HG03025 (cell line): ENCODE measurements around the gene NOS3.
"Not testable (repeated sequence)": the region's sequence is repeated elsewhere in the genome, so short reads cannot be mapped to it uniquely, and the experiment has no call there.

ENCODE experiments used
- ATAC-seq: cut with Tn5 transposase; IDR thresholded peaks from one replicate; pipeline ENCODE4 v1.9.1; 2021; ENCODE audit warnings: mild to moderate bottlenecking, moderate library complexity; ENCODE audit not compliant: unreplicated experiment, low FRiP score

NOS3 gene

DNA sequence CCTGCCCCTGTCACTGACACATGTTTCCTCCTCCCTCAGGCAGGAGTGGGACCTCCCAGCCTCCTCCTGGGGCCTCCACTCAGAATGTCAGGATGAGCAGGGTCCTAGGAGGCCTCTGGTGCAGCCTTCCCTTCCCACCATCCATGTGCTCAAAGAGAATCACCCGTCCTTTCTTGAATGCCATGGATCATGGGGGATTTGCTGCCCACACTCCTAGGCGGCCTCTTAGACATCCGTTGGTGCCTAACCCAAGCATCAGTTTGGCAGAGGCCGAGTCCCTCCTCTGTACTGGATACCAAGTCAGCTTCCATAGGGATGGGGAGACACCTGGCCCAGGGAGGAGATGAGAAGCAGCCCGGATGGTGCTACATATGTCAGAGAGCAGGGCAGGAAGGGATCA, 7.0 kb downstream of the NOS3 start:
- no peak for ATAC-seq

DNA sequence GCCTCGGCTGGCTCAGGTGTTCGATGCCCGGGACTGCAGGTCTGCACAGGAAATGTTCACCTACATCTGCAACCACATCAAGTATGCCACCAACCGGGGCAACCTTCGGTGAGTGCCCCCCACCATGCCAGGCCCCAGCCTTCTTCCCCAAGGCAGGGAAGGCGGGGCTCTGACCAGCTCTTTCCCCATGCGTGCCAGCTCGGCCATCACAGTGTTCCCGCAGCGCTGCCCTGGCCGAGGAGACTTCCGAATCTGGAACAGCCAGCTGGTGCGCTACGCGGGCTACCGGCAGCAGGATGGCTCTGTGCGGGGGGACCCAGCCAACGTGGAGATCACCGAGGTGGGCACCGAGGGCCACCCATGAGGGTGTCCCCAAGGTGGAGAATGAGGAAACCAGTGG, 7.5 kb downstream of the NOS3 start:
- ATAC-seq: no peak

DNA sequence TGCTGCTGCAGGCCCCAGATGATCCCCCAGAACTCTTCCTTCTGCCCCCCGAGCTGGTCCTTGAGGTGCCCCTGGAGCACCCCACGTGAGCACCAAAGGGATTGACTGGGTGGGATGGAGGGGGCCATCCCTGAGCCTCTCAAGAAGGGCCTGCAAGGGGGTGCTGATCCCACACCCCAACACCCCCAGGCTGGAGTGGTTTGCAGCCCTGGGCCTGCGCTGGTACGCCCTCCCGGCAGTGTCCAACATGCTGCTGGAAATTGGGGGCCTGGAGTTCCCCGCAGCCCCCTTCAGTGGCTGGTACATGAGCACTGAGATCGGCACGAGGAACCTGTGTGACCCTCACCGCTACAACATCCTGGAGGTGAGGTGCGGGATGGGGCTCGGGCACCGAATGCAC, 8.2 kb downstream of the NOS3 start:
- ATAC-seq: no peak

DNA sequence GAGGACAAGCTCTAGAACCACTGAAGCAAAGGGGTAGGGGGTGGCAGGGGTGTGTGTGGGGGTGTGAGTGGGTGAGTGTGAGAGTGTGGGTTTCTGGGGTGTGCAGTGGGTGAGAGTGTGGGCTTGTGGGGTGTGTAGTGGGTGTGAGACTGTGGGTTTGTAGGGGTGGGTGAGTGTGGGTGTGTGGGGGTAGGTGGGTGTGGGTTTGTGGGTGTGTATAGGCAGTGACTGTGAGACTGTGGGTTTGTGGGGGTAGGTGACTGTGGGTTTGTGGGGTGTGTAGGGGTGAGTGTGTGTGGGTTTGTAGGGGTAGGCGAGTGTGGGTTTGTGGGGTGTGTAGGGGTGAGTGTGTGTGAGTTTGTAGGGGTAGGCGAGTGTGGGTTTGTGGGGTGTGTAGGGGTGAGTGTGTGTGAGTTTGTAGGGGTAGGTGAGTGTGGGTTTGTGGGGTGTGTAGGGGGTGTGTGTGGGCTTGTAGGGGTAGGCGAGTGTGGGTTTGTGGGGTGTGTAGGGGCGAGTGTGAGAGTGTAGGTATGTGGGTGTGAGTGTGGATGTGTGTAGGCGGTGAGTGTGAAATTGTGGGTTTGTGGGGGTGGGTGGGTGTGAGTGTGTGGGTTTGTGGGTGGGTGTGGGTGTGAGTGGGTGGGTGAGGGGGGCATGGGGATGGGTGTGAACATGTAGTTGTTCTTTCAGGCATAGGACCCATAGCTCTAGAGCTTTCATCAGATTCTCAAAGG, 8.8 kb downstream of the NOS3 start:
- ATAC-seq: no peak

DNA sequence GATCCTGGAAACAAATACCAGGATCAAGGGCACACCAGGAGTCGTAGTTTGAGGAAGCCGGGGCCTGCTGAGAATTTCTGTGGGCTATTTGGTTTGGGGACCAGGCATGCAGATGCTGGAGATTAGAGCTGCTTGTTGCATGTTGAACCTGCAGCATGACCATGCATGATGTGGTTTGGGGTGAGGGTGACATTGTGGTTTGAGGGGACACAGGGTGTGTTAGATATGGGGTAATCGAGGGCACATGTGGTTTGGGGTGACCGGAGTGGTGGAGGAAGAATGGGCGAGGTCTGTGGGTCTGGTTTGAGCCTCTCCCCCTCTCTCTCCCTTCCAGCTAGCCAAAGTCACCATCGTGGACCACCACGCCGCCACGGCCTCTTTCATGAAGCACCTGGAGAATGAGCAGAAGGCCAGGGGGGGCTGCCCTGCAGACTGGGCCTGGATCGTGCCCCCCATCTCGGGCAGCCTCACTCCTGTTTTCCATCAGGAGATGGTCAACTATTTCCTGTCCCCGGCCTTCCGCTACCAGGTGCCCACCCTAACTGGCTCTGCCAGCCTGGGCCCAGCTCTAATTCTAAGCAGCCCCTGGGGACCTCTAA, 10.2 kb downstream of the NOS3 start:
- no peak for ATAC-seq

DNA sequence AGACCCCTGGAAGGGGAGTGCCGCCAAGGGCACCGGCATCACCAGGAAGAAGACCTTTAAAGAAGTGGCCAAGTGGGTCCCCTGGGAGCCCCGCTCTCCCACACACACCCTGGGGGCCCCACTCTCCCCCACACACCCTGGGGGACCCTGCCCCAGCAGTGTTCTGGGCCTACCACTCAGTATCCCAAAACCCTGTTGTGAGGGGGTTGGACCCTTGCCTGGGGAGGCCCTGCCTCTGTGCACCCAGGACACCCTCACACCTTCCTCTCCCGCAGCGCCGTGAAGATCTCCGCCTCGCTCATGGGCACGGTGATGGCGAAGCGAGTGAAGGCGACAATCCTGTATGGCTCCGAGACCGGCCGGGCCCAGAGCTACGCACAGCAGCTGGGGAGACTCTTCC, 10.7 kb downstream of the NOS3 start:
- no peak for ATAC-seq

DNA sequence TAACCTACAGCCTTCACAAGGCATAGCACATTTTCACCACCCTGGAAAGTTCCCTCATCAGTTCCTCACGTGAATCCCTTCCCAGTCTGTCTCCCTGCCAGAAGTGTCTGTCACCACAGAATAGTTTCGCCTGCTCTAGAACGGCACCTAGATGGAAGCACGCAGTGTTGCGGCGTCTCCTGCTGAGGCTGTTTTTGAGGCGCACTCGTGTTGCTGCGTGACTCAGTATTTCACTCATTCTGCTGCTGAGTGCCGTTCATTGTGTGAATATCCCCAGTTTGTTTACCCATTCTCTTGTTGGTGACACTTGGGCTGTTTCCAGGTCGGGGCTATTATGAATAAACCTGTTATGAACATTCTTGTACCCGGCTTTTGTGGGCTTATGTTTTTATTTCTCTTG, 12.8 kb downstream of the NOS3 start:
- ATAC-seq: no peak

DNA sequence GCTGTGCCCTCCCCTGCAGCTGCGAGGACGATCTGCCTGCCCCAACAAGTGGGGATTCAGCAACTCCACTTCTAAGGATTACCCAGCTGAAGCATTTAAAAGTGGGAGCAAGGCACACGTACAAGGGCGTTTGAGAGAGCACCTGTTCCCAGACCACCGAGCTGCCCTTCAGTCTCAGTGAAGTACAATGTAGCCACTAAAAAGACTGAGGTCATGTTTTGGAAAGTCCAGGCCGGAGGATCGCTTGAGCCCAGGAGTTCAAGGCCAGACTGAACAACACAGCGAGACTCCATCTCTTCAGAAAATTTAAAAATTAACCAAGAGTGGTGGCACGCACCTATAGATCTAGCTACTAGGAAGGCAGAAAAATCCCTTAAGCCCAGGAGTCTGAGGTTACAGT, 14.7 kb downstream of the NOS3 start:
- ATAC-seq: no peak

DNA sequence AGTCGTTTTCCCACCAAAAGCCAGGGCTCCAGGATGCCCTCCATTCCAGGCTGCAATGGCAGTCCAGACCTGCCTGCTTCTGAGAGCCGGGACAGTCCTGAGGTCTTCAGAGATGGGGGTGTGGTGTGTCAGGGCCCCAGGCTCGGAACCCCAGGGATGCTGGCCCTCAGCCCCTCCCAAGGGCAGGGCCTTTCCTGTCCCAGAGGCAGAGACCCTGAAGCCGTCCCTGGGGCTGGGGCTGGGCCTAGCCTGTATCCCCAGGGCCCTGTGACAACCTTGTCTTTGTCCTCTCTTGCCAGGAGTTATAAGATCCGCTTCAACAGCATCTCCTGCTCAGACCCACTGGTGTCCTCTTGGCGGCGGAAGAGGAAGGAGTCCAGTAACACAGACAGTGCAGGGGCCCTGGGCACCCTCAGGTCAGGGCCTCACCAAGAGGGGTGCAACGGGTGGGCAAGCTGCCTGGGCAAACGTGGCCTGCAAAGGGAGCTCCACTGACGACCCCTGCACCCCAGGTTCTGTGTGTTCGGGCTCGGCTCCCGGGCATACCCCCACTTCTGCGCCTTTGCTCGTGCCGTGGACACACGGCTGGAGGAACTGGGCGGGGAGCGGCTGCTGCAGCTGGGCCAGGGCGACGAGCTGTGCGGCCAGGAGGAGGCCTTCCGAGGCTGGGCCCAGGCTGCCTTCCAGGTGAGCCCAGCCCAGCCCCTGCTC, 15.9 kb downstream of the NOS3 start:
- ATAC-seq: no peak

DNA sequence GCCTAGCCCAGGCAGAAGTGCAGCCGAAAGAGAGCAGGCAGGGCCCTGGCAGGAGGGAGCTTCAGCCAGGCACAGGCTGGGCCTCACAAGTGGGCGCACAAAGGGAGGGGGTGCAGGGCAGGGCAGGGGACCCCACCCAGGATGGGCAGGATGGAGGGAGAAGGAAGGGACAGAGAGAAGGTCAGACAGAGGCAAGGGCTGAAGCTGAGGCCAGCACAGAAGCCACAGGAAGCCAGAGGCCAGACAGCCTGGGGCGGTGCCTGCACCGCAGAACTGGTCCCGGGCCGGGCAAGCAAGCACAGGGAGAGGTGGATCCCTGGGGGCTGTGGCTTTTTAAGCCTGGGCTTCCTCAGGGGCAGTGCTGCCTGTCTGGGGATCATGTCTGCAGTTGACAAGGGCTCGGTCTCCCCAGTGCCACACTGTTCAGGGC, 16.7 kb downstream of the NOS3 start:
- no peak for ATAC-seq

DNA sequence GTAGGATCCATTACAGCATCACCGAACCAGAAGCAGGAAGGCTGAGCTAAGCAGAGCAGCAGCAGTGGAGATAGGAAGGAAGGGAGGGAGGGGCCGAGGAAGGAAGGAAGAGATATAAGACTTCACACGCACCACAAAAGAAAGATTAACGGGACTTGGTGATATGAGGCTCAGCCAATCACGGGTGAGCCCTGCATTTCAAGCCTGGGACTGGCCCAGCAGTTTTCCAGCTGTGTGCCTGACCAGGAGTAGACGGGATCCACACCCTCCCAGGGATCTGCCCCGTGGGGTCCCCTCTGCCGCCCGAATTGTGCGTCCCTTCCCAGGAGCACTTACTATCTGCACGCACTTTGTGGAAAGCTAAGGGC, 17.3 kb downstream of the NOS3 start:
- no peak for ATAC-seq

DNA sequence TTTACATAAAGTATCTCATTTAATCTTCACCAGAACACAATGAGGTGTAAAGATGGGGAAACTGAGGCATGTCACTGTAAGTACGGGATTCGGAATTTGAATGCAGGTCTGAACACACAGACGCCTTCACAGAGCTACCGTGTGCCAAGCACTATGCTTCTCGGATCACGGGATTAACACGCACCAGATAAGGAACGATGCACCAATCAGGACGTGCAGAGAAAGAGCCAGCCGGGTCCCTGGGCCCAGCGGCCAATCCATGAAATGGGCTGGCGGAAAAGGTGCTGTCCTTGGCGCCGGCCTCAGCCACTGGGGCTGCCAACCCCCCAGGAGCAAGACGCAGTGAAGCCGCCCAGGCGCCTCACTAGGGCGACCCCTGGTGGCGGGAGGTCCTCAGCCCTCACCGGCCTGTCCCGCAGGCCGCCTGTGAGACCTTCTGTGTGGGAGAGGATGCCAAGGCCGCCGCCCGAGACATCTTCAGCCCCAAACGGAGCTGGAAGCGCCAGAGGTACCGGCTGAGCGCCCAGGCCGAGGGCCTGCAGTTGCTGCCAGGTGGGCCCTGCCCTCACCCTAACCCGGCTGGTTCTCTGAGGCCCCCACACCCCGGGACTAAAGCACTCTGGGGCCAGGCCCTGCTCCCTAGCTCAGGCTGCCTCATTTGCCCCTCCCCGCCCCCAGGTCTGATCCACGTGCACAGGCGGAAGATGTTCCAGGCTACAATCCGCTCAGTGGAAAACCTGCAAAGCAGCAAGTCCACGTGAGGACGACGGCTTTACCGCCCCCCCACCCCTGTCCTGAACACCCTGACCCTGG, 17.9 kb downstream of the NOS3 start:
- no peak for ATAC-seq

DNA sequence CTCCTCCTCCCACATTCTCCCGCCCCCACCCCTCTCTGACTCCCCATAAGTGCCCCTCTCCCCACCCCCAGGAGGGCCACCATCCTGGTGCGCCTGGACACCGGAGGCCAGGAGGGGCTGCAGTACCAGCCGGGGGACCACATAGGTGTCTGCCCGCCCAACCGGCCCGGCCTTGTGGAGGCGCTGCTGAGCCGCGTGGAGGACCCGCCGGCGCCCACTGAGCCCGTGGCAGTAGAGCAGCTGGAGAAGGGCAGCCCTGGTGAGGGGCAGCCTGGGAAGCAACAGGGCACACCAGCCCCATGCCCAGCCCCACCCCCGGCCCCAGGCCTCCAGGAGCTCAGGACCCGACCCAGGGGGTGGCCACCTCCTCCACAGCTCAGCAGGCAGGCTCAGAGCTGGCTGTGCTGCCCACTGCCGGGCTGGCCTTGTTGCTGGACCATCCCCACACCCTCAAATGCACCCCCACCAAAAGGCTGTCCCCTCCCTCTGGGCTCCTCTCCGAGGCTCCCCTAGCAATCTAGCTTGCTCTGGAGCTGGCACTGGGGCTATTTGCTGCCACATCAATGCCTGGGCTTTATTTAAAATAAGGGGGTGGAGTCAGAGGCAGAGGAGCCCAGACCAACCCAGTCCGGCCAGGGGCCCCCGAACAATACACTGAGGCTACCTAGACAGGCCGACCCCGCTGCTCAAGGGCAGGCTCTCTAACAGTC, 18.7 kb downstream of the NOS3 start:
- no peak for ATAC-seq

DNA sequence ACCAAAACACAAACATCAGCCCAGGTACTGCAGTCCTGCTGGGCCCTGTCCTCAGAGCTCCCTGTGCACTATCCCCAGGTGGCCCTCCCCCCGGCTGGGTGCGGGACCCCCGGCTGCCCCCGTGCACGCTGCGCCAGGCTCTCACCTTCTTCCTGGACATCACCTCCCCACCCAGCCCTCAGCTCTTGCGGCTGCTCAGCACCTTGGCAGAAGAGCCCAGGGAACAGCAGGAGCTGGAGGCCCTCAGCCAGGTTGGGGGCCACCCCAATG, 19.2 kb downstream of the NOS3 start:
- no peak for ATAC-seq

DNA sequence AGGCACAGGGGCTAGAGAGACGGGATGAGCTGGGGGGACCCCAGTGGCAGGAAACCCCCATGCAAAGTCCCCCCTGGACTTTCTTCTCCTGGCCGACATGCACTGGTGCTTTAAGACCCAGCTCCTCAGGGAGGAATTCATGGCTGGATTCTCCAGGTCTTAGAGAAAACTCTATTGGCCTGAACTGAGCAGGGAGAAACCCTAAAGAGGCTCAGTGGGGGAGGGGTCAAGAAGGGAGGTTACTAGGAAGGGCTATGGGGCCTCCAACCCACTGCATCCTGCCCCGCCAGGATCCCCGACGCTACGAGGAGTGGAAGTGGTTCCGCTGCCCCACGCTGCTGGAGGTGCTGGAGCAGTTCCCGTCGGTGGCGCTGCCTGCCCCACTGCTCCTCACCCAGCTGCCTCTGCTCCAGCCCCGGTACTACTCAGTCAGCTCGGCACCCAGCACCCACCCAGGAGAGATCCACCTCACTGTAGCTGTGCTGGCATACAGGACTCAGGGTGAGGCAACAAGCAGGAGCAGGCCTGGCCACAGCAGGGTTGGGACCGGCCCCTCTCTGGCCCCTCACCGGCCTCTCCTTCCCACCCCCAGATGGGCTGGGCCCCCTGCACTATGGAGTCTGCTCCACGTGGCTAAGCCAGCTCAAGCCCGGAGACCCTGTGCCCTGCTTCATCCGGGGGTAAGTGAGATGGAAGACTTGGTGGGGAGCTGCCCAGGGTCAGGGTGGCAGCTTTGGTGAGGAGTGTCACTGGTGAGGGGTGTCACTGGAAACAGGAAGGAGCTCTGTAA, 19.7 kb downstream of the NOS3 start:
- ATAC-seq: no peak

DNA sequence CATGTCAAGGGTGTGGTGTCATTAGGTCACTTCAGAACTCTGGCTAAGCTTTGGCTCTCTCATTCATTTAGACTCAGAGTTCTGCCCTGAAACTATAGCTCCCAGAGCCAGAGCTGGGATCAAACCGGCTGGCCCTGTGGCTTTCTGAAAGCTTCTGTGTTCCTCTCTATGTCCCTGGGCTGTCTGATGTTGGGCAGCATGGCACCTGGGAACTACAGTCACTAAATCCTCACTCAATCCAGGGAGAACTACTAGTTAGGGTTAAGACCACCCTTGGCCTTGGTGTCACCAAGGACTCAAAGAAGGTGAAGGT, 20.2 kb downstream of the NOS3 start:
- ATAC-seq: no peak

DNA sequence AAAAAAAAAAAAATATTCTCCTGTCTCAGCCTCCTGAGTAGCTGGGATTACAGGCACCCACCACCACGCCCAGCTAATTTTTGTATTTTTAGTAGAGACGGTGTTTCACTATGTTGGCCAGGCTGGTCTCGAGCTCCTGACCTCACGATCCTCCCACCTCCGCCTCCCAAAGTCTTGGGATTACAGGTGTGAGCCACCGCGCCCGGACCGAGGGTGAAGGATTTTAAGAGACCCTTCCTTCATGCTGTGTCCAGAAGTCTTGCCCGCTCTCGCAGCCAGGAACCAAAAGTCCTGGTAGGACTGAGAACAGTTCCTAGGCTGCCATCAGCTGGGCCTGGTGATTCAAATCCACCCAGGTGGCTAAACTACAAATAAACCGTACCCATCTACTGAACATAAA, 20.8 kb downstream of the NOS3 start:
- not testable (repeated sequence) for ATAC-seq

DNA sequence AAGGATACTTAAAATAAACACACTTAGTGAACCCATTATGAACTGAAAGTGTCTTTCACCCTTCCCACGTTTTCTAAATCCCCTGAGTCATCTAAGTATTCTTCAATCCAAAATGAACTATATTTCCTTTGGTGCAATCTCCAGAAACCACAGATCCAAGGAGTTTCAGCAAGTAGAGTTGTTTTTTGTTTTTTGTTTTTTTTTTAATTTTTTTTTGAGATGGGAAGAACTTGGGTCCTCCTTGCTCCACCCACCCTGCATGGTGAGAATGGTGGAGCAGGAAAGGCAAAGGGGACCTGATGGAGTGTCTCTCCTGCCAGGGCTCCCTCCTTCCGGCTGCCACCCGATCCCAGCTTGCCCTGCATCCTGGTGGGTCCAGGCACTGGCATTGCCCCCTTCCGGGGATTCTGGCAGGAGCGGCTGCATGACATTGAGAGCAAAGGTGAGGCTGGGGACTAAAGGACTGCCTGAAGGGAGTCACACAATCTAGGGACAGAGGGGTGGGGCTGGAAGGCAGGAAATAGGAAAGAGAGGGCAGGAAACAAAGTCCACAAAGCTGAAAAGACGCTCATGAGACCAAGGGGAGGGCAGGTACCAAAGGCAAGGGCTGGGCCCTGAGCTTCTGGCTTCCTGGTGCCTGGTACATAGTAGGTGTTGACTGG, 21.3 kb downstream of the NOS3 start:
- ATAC-seq: no peak

DNA sequence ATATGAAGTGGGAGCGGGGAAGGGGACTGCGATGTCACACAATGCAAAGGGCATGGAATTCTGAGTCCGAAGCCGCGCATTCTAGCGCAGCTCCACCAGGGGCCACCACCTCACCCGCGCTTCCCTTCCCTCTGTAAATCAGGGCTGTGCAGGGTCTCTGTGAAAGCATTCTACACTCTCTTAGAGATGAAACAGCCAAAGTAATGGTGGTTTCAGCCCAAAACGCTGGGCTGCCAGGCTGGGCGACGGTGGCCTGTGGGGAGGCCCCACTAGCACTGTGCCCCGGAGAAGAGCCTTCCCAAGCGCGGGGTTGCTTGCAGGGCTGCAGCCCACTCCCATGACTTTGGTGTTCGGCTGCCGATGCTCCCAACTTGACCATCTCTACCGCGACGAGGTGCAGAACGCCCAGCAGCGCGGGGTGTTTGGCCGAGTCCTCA, 22.1 kb downstream of the NOS3 start:
- ATAC-seq: no peak

DNA sequence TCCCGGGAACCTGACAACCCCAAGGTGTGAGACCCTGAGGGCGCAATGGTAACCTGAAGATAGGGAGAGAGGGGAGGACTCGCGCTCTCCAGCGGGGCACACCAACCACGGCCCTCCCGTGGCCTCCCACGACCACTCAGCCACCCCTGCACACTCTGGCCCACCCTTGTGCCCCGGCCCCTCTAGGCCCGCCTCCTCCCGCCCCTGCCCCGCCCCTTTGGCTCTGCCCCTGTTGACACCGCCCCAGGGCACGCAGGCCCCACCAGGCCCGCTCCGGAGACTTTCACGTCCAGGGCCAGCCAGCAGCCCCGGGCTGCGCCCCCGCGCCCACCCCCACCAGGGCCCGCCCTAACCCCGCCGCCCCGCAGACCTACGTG, 22.5 kb downstream of the NOS3 start:
- no peak for ATAC-seq
